Measurements from ENCODE around the gene LGI4.
A peak's percentile ranks its signal among the peaks of the same experiment; 100 is the strongest.

LGI4 gene

DNA sequence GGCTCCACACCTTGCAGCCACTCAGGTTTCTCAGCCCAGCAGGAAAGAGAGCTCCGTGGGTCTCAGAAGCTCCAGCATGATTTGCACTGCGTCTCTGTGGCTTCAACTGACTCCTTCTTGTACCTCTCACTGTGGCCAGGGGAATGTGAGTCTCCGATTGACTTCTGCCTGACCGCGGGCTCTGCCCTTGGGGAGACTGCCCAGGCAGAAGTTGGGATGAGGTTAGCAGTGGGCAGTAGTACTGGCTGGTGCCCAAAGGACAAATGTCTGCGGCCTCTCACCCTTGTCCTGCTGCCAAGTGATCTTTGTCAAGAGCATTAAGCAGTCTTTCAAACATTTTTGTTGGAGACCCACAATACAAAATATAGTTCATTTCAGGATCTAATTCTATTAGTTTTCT, 53.7 kb downstream of the LGI4 start:
- TF ChIP-seq, protein P1, sequence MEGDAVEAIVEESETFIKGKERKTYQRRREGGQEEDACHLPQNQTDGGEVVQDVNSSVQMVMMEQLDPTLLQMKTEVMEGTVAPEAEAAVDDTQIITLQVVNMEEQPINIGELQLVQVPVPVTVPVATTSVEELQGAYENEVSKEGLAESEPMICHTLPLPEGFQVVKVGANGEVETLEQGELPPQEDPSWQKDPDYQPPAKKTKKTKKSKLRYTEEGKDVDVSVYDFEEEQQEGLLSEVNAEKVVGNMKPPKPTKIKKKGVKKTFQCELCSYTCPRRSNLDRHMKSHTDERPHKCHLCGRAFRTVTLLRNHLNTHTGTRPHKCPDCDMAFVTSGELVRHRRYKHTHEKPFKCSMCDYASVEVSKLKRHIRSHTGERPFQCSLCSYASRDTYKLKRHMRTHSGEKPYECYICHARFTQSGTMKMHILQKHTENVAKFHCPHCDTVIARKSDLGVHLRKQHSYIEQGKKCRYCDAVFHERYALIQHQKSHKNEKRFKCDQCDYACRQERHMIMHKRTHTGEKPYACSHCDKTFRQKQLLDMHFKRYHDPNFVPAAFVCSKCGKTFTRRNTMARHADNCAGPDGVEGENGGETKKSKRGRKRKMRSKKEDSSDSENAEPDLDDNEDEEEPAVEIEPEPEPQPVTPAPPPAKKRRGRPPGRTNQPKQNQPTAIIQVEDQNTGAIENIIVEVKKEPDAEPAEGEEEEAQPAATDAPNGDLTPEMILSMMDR (conservative IDR thresholded peaks at IDR 0.05) = no peak
- H3K27ac ChIP-seq = no peak overlapping the region

- TF ChIP-seq, protein P1 (conservative IDR thresholded peaks at IDR 0.05) = peak; percentile 32; the same call in 1 of the 2 replicates
- no peak overlapping the region for H3K27ac ChIP-seq
These were observed 54.2 kb downstream of the LGI4 start for GRCh38 chr19:35080613-35081170.

GRCh38 chr19:35079826-35080225, 55.0 kb downstream of the LGI4 start:
- TF ChIP-seq, protein P1 (conservative IDR thresholded peaks at IDR 0.05) = no peak
- H3K27ac ChIP-seq = no peak overlapping the region

DNA sequence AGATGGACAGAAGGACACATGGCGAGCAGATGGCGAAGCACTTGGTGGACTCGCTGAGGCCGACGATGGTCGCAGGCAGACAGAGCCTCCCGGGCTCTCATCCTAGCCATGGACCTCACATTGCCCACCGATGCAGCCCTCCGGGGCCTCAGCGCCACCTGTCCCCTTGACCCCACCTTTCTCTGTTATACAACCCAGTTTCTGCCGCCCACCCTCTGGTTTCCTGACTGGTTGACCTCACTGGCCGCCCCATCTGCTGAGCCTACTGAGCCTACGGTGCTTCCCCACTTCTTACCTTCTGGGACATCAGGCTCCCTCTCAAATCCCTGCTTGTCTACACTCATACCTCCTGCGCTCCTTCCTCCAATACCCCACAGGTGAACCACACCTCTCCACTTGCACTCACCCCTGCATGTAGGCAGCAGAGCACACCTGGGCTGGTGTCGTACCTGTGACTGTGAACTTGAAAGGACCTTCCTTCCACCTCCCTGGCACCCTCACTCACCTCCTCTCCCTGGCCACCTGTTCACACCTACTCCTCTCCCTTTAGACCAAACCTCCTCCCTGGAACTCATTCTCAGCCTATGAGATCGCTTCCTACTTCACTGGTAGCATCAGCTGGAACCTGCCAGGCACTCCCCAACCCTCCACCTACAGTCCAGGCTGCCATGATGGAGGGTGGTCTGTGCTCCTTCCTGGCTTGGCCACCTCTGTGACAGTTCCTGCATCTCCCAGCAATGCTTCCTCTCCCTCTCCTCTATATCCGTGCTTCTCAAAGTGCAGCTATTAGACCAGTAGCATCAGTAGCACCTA, 57.2 kb downstream of the LGI4 start:
- TF ChIP-seq, protein P1 (conservative IDR thresholded peaks at IDR 0.05) = no peak
- H3K27ac ChIP-seq = no peak overlapping the region

DNA sequence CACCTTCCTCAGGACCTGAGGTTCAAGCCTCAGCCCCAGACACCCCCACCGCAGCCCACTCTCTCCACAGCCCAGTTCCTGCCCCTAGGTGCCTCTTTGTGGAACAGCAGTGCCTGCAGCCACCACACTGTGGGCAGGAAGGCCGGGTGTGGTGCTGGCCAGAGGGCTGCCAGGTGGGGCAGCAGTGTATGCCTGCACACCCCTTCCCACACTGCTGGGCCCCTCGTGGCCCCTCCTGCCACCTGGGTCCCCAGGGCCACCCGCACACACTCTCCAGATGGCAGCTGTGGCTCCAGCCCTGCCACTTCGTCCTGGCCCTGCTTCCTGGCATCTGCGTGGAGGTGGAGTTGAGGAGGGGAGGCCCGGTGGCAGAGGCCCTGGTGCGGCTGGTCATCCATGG, 58.2 kb downstream of the LGI4 start:
- TF ChIP-seq, protein P1 (conservative IDR thresholded peaks at IDR 0.05) = no peak
- no peak overlapping the region for H3K27ac ChIP-seq

DNA sequence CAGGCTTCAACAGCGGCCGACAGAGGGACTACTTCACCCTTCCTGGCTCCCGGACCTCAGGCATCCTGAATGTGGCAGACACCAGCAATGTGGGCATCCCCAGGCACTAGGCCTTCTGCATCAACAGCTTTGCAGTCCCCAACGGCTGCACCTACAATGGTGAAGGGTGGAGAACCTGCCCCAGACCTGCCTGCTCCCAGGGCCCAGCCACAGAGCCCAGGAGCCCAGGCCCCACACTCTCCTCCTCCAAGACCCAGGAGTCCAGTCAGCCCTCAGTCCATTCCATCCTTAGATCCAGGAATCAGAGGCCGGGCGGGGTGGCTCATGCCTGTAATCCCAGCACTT, 58.9 kb downstream of the LGI4 start:
- TF ChIP-seq, protein P1 (conservative IDR thresholded peaks at IDR 0.05) = no peak
- H3K27ac ChIP-seq = no peak overlapping the region

- H3K27ac ChIP-seq = no peak overlapping the region
- TF ChIP-seq, protein P1 (conservative IDR thresholded peaks at IDR 0.05) = no peak
These were observed 59.4 kb downstream of the LGI4 start for GRCh38 chr19:35075202-35076025.
